ENCODE data around the gene CD200R1.
"Not testable (repeated sequence)": the region's sequence is repeated elsewhere in the genome, so short reads cannot be mapped to it uniquely, and the experiment has no call there.

DNA sequence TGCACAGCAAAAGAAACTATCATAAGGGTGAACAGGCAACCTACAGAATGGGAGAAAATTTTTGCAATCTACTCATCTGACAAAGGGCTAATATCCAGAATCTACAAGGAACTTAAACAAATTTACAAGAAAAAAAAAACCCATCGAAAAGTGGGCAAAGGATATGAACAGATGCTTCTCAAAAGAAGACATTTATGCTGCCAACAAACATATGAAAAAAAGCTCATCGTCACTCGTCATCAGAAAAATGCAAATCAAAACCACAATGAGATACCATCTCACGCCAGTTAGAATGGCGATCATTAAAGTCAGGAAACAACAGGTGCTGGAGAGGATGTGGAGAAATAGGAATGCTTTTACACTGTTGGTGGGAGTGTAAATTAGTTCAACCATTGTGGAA is 55.4 kb downstream of the CD200R1 start:
- TF ChIP-seq, protein P1, sequence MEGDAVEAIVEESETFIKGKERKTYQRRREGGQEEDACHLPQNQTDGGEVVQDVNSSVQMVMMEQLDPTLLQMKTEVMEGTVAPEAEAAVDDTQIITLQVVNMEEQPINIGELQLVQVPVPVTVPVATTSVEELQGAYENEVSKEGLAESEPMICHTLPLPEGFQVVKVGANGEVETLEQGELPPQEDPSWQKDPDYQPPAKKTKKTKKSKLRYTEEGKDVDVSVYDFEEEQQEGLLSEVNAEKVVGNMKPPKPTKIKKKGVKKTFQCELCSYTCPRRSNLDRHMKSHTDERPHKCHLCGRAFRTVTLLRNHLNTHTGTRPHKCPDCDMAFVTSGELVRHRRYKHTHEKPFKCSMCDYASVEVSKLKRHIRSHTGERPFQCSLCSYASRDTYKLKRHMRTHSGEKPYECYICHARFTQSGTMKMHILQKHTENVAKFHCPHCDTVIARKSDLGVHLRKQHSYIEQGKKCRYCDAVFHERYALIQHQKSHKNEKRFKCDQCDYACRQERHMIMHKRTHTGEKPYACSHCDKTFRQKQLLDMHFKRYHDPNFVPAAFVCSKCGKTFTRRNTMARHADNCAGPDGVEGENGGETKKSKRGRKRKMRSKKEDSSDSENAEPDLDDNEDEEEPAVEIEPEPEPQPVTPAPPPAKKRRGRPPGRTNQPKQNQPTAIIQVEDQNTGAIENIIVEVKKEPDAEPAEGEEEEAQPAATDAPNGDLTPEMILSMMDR (IDR thresholded peaks at IDR 0.05), result not testable (repeated sequence)
- not testable (repeated sequence) for TF ChIP-seq POLR2A (IDR thresholded peaks at IDR 0.05)
